HG03457 (cell line): ENCODE results near the gene MNAT1.

Source experiments
- ATAC-seq: cut with Tn5 transposase; IDR thresholded peaks from one replicate; pipeline ENCODE4 v1.9.1; 2021; ENCODE audit warnings: moderate number of reproducible peaks; ENCODE audit not compliant: unreplicated experiment

Gene MNAT1

GRCh38 chr14:61003571-61003970, 269.0 kb downstream of the MNAT1 start:
- no peak for ATAC-seq

GRCh38 chr14:61019537-61019936, 285.0 kb downstream of the MNAT1 start:
- no peak for ATAC-seq
